Measurements from ENCODE around the gene GRID2.

The GRID2 gene

DNA sequence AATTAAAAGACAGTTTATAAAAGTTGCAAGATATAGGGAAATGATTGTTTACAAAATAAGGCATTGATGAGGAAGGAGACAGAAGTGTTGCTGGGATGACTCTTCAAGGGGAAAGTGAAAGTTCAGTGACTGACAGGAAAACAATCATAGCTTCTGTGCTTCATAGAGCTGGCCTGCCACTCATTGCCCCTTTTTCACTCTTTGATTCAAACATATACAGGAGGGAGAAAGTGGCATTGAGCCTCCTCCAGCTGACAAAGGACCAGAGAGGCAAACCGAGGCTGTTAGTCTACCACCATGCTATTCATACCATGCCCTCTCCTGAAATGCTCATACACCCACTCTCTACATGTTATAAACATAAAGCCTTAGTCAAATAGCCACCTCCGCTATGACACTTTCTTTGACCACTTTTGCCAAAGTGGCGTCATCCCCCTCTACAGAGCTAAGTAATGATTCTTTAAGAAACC is 1445.6 kb downstream of the GRID2 start:
- Histone ChIP-seq H3K27ac (ENCODE audit: low read length) (no peak overlapping the region), H3F3A (ENCODE audit: insufficient read depth, low read length) (no peaks in the 10 kb centered on the region), H4K20me1 (ENCODE audit: insufficient read depth, low read length) (no peaks in the 10 kb centered on the region), H2AFZ (ENCODE audit: low read length) (no peak overlapping the region), H3K9me3 (replicated peaks; ENCODE audit: insufficient read depth, low read length) (no peaks in the 10 kb centered on the region), H3K9ac (ENCODE audit: low read length) (no peak overlapping the region), H3K4me2 (ENCODE audit: low read depth, low read length) (no peak overlapping the region), H3K4me1 (ENCODE audit: low read length) (no peaks in the 10 kb centered on the region), H3K79me2 (ENCODE audit: low read length) (no peaks in the 10 kb centered on the region), H3K4me3 (ENCODE audit: low read length) (no peak overlapping the region), H3K9me2 (replicated peaks; ENCODE audit: insufficient read depth, low read length) (no peaks in the 10 kb centered on the region), H3K27me3 (replicated peaks; ENCODE audit: insufficient read depth, low read length) (no peaks in the 10 kb centered on the region), H3K36me3 (replicated peaks; ENCODE audit: insufficient read depth, low read length) (no peaks in the 10 kb centered on the region)
- TF ChIP-seq EZH2phosphoT487 (IDR thresholded peaks at IDR 0.05; ENCODE audit: low read length) (no peak), EZH2 (optimal IDR thresholded peaks at IDR 0.05; ENCODE audit: low read depth, low read length) (no peak)
- TF ChIP-seq, protein P1, sequence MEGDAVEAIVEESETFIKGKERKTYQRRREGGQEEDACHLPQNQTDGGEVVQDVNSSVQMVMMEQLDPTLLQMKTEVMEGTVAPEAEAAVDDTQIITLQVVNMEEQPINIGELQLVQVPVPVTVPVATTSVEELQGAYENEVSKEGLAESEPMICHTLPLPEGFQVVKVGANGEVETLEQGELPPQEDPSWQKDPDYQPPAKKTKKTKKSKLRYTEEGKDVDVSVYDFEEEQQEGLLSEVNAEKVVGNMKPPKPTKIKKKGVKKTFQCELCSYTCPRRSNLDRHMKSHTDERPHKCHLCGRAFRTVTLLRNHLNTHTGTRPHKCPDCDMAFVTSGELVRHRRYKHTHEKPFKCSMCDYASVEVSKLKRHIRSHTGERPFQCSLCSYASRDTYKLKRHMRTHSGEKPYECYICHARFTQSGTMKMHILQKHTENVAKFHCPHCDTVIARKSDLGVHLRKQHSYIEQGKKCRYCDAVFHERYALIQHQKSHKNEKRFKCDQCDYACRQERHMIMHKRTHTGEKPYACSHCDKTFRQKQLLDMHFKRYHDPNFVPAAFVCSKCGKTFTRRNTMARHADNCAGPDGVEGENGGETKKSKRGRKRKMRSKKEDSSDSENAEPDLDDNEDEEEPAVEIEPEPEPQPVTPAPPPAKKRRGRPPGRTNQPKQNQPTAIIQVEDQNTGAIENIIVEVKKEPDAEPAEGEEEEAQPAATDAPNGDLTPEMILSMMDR (IDR thresholded peaks at IDR 0.05; ENCODE audit: low read length) = no peak
- no peak for DNase-seq

DNA sequence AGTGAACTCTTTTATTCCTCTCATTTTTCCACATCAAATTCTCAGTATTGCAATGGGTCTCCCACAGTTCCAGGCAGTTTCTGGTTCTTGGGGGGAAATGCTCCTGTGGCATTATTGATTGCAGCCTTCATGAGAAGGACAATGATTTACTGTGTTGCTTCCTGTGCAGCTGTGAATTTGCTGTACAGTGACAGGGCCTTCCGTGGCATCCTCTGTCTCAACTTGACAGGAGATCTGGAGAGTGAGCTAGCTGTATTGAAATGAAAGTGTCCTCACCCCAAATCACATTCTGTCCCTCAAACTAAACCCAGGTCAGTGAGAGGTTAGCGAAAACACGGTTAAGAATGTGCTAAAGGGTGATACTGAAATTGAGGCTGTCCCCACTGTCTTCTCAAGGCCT is 1447.6 kb downstream of the GRID2 start:
- H3K9ac ChIP-seq (ENCODE audit: low read length) = no peak overlapping the region
- no peaks in the 10 kb centered on the region for H3K27me3 ChIP-seq (replicated peaks; ENCODE audit: insufficient read depth, low read length)
- H4K20me1 ChIP-seq (ENCODE audit: insufficient read depth, low read length) = no peaks in the 10 kb centered on the region
- no peak overlapping the region for H2AFZ ChIP-seq (ENCODE audit: low read length)
- no peaks in the 10 kb centered on the region for H3K4me1 ChIP-seq (ENCODE audit: low read length)
- no peaks in the 10 kb centered on the region for H3F3A ChIP-seq (ENCODE audit: insufficient read depth, low read length)
- no peaks in the 10 kb centered on the region for H3K9me3 ChIP-seq (replicated peaks; ENCODE audit: insufficient read depth, low read length)
- no peak for DNase-seq
- H3K27ac ChIP-seq (ENCODE audit: low read length) = no peak overlapping the region
- TF ChIP-seq EZH2 (optimal IDR thresholded peaks at IDR 0.05; ENCODE audit: low read depth, low read length) = no peak
- TF ChIP-seq, protein P1 (IDR thresholded peaks at IDR 0.05; ENCODE audit: low read length) = no peak
- TF ChIP-seq EZH2phosphoT487 (IDR thresholded peaks at IDR 0.05; ENCODE audit: low read length) = no peak
- no peaks in the 10 kb centered on the region for H3K9me2 ChIP-seq (replicated peaks; ENCODE audit: insufficient read depth, low read length)
- no peak overlapping the region for H3K4me2 ChIP-seq (ENCODE audit: low read depth, low read length)
- no peak overlapping the region for H3K4me3 ChIP-seq (ENCODE audit: low read length)
- H3K36me3 ChIP-seq (replicated peaks; ENCODE audit: insufficient read depth, low read length) = no peaks in the 10 kb centered on the region
- H3K79me2 ChIP-seq (ENCODE audit: low read length) = no peaks in the 10 kb centered on the region

DNA sequence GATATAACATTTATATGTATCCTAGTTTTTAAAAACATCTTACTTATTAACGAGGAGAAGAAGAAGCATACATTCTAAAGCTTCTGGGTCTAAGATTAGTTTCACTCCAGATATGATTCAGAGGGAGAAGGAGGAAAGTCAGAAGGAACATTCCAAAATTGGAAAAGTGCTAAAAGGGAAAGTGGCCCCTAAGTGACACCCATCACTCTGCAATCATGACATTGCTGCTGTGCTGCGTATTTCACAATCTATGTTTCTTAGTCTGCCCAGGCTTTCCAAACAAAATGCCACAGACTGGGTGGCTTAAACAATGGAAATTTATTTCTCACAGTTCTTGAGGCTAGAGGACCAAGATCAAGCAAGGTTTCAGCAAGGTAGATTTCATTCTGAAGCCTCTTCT is 1452.3 kb downstream of the GRID2 start:
- Histone ChIP-seq H3K4me3 (ENCODE audit: low read length) (no peak overlapping the region), H3K27me3 (replicated peaks; ENCODE audit: insufficient read depth, low read length) (no peaks in the 10 kb centered on the region), H2AFZ (ENCODE audit: low read length) (no peak overlapping the region), H3F3A (ENCODE audit: insufficient read depth, low read length) (no peaks in the 10 kb centered on the region), H3K9ac (ENCODE audit: low read length) (no peak overlapping the region), H3K4me2 (ENCODE audit: low read depth, low read length) (no peak overlapping the region), H4K20me1 (ENCODE audit: insufficient read depth, low read length) (no peaks in the 10 kb centered on the region), H3K4me1 (ENCODE audit: low read length) (no peaks in the 10 kb centered on the region), H3K9me3 (replicated peaks; ENCODE audit: insufficient read depth, low read length) (no peaks in the 10 kb centered on the region), H3K9me2 (replicated peaks; ENCODE audit: insufficient read depth, low read length) (no peaks in the 10 kb centered on the region), H3K79me2 (ENCODE audit: low read length) (no peaks in the 10 kb centered on the region), H3K36me3 (replicated peaks; ENCODE audit: insufficient read depth, low read length) (no peaks in the 10 kb centered on the region), H3K27ac (ENCODE audit: low read length) (no peak overlapping the region)
- TF ChIP-seq EZH2 (optimal IDR thresholded peaks at IDR 0.05; ENCODE audit: low read depth, low read length) = no peak
- no peak for TF ChIP-seq EZH2phosphoT487 (IDR thresholded peaks at IDR 0.05; ENCODE audit: low read length)
- TF ChIP-seq, protein P1 (IDR thresholded peaks at IDR 0.05; ENCODE audit: low read length) = no peak
- no peak for DNase-seq

Data from MM.1S (cell line).